ENCODE data around the gene NKG7. TPM values are rescaled to one million over a fixed set of nuclear protein-coding genes. Genes with fewer than 3 reads are reported as not detected.

The NKG7 gene
- polyA plus RNA-seq, 1 donor (not counting 4 experiments of a cell fraction or from before 2014, with no cell fraction given) = not detected

DNA sequence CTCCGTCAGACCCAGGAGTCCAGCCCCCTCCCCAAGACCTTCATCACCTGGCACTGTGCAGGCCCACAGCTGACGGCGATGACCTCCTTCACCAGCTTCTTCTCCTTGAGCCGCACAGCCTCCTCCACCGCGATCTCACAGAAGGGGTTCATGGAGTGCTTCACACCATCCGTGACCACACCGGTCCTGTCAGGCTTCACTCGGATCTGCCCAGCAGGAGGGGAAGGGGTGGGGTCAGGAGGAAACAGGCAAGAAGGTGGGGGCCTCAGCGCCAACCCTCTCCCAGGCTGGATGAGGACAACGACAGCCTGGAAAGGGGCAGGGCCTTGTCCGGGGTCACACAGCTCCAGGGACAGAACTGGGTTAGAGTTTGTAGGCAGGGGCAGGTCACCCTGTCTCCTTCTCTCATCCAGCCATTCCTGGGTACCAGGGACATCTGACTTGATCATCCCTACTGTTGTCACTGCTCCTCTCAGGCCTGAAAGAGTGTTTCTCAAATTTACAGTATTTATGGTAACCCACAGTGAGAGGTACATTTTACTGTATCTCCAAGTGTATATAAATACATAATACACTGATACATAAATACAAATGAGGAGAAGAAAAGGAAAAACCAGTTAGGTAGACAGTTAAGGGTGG is 18.2 kb downstream of the NKG7 start:
- dilution Hi-C loops (cut with MboI; ENCODE audit: extremely low pct_ligation_motif_present, low sequenced_read_pairs) = no loop called here
- H3K36me3 ChIP-seq (ENCODE audit: control insufficient read depth in 2 of 2, extremely low read depth in 1 of 2, insufficient read depth in 2 of 2, low read length in 2 of 2) = peaks cover 0 to 8% of the 10 kb centered on the region in 2 experiments

GRCh38 chr19:51352783-51353360 is 19.6 kb downstream of the NKG7 start:
- Histone ChIP-seq H3K27me3 (ENCODE audit: control insufficient read depth, extremely low read depth, insufficient read depth, low read length) (no peaks in the 10 kb centered on the region), H3K9me3 (ENCODE audit: control insufficient read depth, low read depth, low read length) (no peaks in the 10 kb centered on the region), H3K4me2 (ENCODE audit: control insufficient read depth, extremely low read depth, insufficient read depth, low read depth, low read length) (no peak overlapping the region), H3K27ac (ENCODE audit: control insufficient read depth, insufficient read depth, low read length) (no peak overlapping the region), H3K36me3 (ENCODE audit: control insufficient read depth in 2 of 2, extremely low read depth in 1 of 2, insufficient read depth in 2 of 2, low read length in 2 of 2) (peaks cover 0 to 8% of the 10 kb centered on the region in 2 experiments), H3K9ac (ENCODE audit: control insufficient read depth, extremely low read depth, insufficient read depth, low read length) (no peak overlapping the region), H4K20me1 (ENCODE audit: control insufficient read depth, extremely low read depth, insufficient read depth, low read length) (no peaks in the 10 kb centered on the region), H3K4me1 (ENCODE audit: control insufficient read depth, extremely low read depth, insufficient read depth, low read length) (no peaks in the 10 kb centered on the region), H3K79me2 (ENCODE audit: control insufficient read depth, insufficient read depth, low read length) (no peaks in the 10 kb centered on the region), H3K4me3 (ENCODE audit: control insufficient read depth in 2 of 3, extremely low read depth in 1 of 3, insufficient read depth in 2 of 3, low read depth in 1 of 3, low read length in 3 of 3) (no peak overlapping the region), H2AFZ (ENCODE audit: control insufficient read depth, low read length) (no peak overlapping the region), H3K9me1 (ENCODE audit: control insufficient read depth, extremely low read depth, insufficient read depth, low read length) (no peaks in the 10 kb centered on the region)
- DNase-seq (ENCODE audit: low read depth, low spot score) (no peak), FAIRE-seq (no peak)
- dilution Hi-C loops (cut with MboI; ENCODE audit: extremely low pct_ligation_motif_present, low sequenced_read_pairs) = no loop called here
- no peak for TF ChIP-seq EZH2 (IDR thresholded peaks at IDR 0.05; ENCODE audit: low read length)
- TF ChIP-seq CTCF (optimal IDR thresholded peaks at IDR 0.05 in 1 of 3, IDR thresholded peaks at IDR 0.05 in 1 of 3, conservative IDR thresholded peaks at IDR 0.05 in 1 of 3; ENCODE audit: extremely low read depth in 1 of 3, insufficient read depth in 2 of 3, low read length in 3 of 3) = no peak

More for the DNA sequence above, 18.2 kb downstream of the NKG7 start:
- no peaks in the 10 kb centered on the region for H3K79me2 ChIP-seq (ENCODE audit: control insufficient read depth, insufficient read depth, low read length)
- FAIRE-seq = no peak
- no peaks in the 10 kb centered on the region for H3K9me3 ChIP-seq (ENCODE audit: control insufficient read depth, low read depth, low read length)
- H3K9ac ChIP-seq (ENCODE audit: control insufficient read depth, extremely low read depth, insufficient read depth, low read length) = no peak overlapping the region
- no peak for DNase-seq (ENCODE audit: low read depth, low spot score)
- H3K4me2 ChIP-seq (ENCODE audit: control insufficient read depth, extremely low read depth, insufficient read depth, low read depth, low read length) = no peak overlapping the region
- no peak overlapping the region for H2AFZ ChIP-seq (ENCODE audit: control insufficient read depth, low read length)
- peaks cover 2% of the 10 kb centered on the region for H3K4me1 ChIP-seq (ENCODE audit: control insufficient read depth, extremely low read depth, insufficient read depth, low read length)
- H3K4me3 ChIP-seq (ENCODE audit: control insufficient read depth in 2 of 3, extremely low read depth in 1 of 3, insufficient read depth in 2 of 3, low read depth in 1 of 3, low read length in 3 of 3) = no peak overlapping the region
- no peak overlapping the region for H3K27ac ChIP-seq (ENCODE audit: control insufficient read depth, insufficient read depth, low read length)
- no peak for TF ChIP-seq CTCF (optimal IDR thresholded peaks at IDR 0.05 in 1 of 3, IDR thresholded peaks at IDR 0.05 in 1 of 3, conservative IDR thresholded peaks at IDR 0.05 in 1 of 3; ENCODE audit: extremely low read depth in 1 of 3, insufficient read depth in 2 of 3, low read length in 3 of 3)
- no peak for TF ChIP-seq EZH2 (IDR thresholded peaks at IDR 0.05; ENCODE audit: low read length)
- no peaks in the 10 kb centered on the region for H4K20me1 ChIP-seq (ENCODE audit: control insufficient read depth, extremely low read depth, insufficient read depth, low read length)
- no peaks in the 10 kb centered on the region for H3K9me1 ChIP-seq (ENCODE audit: control insufficient read depth, extremely low read depth, insufficient read depth, low read length)
- H3K27me3 ChIP-seq (ENCODE audit: control insufficient read depth, extremely low read depth, insufficient read depth, low read length) = no peaks in the 10 kb centered on the region
